RWPE2 (cell line): ENCODE measurements around the gene GRIP2.

Experiments used
- ATAC-seq: fragments of 200-7000 bp; cut with Tn5 transposase; 3 replicates; pipeline ENCODE4 v1.9.1; 2021; ENCODE audit warnings: low read depth
- DNase-seq: peaks from one replicate; pipeline ENCODE4 v3.0.0-alpha.2; 2020; ENCODE audit warnings: low spot score
- H3K27ac ChIP-seq: fragments of 450-650 bp; 2 replicates; pipeline ENCODE4 v1.5.1; 2017; ENCODE audit warnings: mild to moderate bottlenecking; ENCODE audit not compliant: poor library complexity, severe bottlenecking
- H3K27me3 ChIP-seq: fragments of 250-450 bp; sonication (Bioruptor Pico); 2 replicates; pipeline ENCODE4 v1.5.1; 2021; ENCODE audit warnings: mild to moderate bottlenecking, moderate library complexity; ENCODE audit not compliant: insufficient read depth, poor library complexity, severe bottlenecking
- H3K36me3 ChIP-seq: fragments of 250-450 bp; sonication (Bioruptor Pico); 2 replicates; pipeline ENCODE4 v1.5.1; 2020; ENCODE audit warnings: low read depth, mild to moderate bottlenecking, moderate library complexity
- H3K4me1 ChIP-seq: fragments of 250-450 bp; sonication (Bioruptor Pico); 2 replicates; pipeline ENCODE4 v1.5.1; 2021; ENCODE audit warnings: mild to moderate bottlenecking, moderate library complexity; ENCODE audit not compliant: insufficient read depth, poor library complexity, severe bottlenecking
- H3K4me3 ChIP-seq: fragments of 250-450 bp; sonication (Bioruptor Pico); 2 replicates; pipeline ENCODE4 v1.5.1; 2021; ENCODE audit warnings: mild to moderate bottlenecking, moderate library complexity; ENCODE audit not compliant: severe bottlenecking
- H3K9me3 ChIP-seq: fragments of 250-450 bp; sonication (Bioruptor Pico); 2 replicates; pipeline ENCODE4 v1.5.1; 2021; ENCODE audit warnings: mild to moderate bottlenecking, moderate library complexity; ENCODE audit not compliant: severe bottlenecking
- CTCF ChIP-seq: fragments of 450-650 bp; IDR thresholded peaks from one replicate; pipeline ENCODE4 v1.5.1; 2017; ENCODE audit warnings: mild to moderate bottlenecking, moderate library complexity; ENCODE audit not compliant: poor library complexity, severe bottlenecking

GRIP2 gene

GRCh38 chr3:14508505-14508819 lies 31.7 kb downstream of the GRIP2 start:
- Histone ChIP-seq H3K4me3 (no peak overlapping the region), H3K36me3 (no peaks in the 10 kb centered on the region), H3K9me3 (no peaks in the 10 kb centered on the region), H3K27me3 (no peaks in the 10 kb centered on the region), H3K4me1 (no peaks in the 10 kb centered on the region), H3K27ac (no peak overlapping the region)
- no peak for ATAC-seq
- DNase-seq, result no peak
- TF ChIP-seq CTCF, result no peak

DNA sequence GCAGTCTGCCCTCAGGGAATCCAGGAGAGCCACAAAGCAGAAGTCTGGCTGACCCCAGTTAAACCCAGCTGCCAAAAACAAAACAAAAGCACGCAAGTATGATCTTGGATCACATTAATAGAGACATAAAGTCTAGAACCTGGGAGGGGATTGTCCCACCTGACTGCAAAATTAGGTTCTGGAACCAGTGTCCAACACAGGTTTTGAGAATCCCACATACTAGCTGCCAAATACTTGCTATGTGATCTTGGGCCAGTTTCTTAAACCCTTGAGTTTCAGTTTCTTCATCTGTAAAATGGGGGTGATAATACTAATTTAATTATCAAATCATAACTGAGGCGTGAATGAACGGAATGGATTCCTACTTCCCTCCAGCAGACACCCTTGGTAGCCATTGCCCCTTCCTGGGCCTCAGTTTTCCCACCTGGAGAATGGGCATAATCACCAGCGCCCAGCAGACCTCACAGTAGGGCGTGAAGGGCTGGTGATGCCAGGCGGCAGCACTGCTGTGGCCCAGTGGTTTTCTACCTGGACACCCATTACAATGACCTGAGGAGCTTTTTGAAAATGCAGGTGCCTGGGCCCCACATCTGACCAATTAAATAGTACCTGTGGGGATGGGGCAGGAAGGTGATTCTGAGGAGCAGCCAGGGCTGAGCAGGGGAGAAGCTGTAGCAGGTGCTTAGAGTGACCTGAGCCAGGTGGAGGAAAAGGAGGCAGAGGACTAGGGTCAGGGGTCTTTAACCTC lies 32.2 kb downstream of the GRIP2 start:
- peak; percentile 25 for DNase-seq
- no peak for ATAC-seq
- no peaks in the 10 kb centered on the region for H3K27me3 ChIP-seq
- no peaks in the 10 kb centered on the region for H3K4me1 ChIP-seq
- H3K36me3 ChIP-seq, result no peaks in the 10 kb centered on the region
- no peak overlapping the region for H3K4me3 ChIP-seq
- peaks cover 3% of the 10 kb centered on the region for H3K9me3 ChIP-seq
- TF ChIP-seq CTCF, result no peak
- no peak overlapping the region for H3K27ac ChIP-seq

DNA sequence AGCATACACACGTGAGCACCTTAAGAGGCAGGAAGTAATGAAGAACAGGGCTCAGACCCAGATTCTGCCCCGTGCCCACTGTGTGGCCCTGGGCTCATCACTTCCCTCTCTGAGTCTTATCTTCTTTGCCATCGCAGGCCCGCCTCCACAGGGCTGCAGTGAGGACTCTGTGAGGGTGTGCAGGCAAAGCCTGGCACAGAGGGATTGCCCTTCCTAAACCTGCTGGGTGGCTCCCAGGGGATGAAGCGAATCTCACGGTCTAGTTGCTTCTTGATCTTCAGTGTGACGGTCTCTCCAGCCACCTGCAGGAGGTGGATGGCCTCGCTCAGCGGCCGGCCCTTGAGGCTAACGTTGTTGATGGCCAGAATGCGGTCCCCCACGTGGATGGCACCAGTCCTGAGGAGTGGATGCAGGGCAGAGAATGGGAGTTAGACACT lies 32.8 kb downstream of the GRIP2 start:
- Histone ChIP-seq H3K27ac (no peak overlapping the region), H3K27me3 (no peaks in the 10 kb centered on the region), H3K4me3 (no peak overlapping the region), H3K4me1 (no peaks in the 10 kb centered on the region), H3K9me3 (peaks cover 6% of the 10 kb centered on the region), H3K36me3 (no peaks in the 10 kb centered on the region)
- DNase-seq, result peak; percentile 32
- TF ChIP-seq CTCF, result no peak
- peak; percentile 7; the same call in 1 of the 3 replicates for ATAC-seq

DNA sequence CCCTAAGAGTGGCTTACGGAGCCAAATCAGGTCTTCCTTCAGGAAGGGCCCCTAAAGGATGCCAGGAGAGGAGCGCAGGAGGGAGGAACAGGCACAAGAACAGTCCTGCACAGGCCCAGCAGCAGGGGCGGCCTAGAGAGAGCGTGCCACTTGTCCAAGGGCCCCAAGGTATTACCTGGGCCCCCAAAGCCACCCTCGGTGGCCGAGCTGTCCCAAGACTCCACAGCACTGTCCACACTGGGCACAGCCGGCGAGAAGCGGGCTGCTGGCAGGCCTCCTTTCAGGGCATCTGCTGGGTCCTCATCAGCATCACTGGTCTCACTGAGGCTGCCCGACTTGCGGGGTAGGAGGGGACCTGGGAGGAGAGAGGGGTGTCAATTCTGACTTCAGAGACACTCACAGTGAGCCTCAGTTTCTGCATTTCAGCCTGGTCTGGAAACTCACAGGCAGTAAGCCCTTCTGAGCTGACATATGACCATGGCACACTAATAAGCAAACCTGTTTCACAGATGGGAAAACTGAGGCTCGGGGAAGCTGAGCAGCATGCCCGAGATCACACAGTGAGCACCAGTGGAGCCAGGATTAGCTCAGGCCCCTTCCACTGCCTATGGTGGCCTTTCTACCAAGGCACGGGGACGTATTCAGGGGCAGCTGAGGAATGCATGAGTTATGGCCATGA lies 33.4 kb downstream of the GRIP2 start:
- H3K4me1 ChIP-seq, result no peaks in the 10 kb centered on the region
- peaks cover 6% of the 10 kb centered on the region for H3K9me3 ChIP-seq
- H3K4me3 ChIP-seq, result no peak overlapping the region
- TF ChIP-seq CTCF, result no peak
- DNase-seq, result peak; percentile 34
- no peak overlapping the region for H3K27ac ChIP-seq
- no peak for ATAC-seq
- H3K27me3 ChIP-seq, result no peaks in the 10 kb centered on the region
- no peaks in the 10 kb centered on the region for H3K36me3 ChIP-seq
